ENCODE measurements around the gene KBTBD8.

KBTBD8 gene, protein sequence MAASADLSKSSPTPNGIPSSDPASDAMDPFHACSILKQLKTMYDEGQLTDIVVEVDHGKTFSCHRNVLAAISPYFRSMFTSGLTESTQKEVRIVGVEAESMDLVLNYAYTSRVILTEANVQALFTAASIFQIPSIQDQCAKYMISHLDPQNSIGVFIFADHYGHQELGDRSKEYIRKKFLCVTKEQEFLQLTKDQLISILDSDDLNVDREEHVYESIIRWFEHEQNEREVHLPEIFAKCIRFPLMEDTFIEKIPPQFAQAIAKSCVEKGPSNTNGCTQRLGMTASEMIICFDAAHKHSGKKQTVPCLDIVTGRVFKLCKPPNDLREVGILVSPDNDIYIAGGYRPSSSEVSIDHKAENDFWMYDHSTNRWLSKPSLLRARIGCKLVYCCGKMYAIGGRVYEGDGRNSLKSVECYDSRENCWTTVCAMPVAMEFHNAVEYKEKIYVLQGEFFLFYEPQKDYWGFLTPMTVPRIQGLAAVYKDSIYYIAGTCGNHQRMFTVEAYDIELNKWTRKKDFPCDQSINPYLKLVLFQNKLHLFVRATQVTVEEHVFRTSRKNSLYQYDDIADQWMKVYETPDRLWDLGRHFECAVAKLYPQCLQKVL

DNA sequence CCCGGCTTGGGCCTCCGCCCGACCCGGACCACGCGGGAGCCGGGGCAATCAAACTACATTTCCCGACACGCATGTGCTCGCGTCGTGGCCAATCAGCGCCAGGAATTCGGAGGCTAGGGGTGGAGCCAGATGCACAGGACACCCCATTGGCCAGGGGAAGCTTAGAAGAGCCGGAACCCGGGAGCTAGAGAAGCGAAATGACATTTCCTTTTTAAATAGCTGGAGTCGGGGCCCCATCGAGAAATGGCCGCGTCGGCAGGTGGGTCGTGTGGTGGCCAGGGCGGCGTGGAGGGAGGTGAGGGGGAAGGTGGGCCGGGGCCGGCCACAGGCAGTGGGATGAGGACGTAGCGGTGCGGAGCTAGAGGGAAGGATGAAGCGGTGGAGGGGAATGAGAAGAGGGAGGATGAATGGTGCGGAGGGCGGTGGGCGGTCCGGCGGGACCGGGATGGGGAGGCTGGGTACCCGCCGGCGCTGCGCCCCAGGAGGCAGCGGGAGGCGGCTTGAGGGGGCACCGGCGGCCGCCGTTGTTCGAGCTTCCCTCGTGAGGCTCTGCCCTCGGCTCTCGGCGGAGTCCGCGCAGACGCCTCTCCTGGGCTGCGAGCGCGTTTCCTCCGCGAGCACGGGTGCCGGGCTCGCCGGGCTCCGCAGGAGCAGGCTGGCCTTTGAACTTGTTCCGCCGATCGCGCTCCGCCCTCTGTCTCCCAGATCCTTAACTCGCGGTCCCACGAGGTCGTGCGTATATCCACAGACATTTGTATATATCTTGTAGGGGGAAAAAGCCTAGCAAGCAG is at the start of gene KBTBD8:
KBTBD8 (plus strand) TSS at position 195 of the 791 bp plus-strand sequence; CDS start at position 244, 49 bp downstream.
- peak; percentile 95 for FAIRE-seq

DNA sequence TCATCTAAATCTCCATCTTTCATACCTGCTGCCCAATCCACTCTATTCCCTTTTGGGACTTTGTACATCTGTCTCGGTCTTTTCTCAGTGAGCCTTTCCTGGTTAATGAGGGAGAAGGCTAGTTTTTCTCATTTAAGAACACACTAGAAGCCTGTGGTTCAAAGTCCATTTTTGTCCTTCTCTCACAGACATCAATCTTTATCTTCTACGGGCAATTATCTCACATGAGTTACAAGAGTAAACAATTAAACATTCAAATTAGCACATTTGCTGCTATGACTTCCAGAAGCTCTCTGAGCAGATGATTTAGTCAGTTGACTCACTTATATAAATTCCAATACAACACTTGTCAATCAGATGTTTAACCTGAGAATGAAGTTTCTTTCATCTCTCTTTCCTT is 49.3 kb upstream of the KBTBD8 start:
- FAIRE-seq, result peak; percentile 10

DNA sequence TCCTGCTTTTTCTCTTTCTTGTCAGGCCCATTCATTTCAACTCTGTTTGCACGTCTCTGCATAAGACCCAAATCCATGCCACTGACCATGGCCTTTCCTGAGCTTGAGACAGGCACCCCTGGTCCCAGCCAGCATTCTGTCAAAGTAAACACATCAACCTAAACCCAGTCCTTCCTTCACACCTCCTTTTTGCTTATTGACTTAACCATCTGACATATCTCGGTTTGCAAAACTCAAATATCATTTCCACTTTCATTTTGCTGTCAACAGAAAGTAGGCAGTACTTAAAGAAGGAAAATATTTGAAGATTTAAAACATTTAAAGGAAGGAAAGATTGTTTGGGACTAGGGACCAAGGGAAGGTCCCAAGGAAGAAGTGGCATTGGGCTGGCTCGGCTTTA is 48.2 kb upstream of the KBTBD8 start:
- no peak for FAIRE-seq

DNA sequence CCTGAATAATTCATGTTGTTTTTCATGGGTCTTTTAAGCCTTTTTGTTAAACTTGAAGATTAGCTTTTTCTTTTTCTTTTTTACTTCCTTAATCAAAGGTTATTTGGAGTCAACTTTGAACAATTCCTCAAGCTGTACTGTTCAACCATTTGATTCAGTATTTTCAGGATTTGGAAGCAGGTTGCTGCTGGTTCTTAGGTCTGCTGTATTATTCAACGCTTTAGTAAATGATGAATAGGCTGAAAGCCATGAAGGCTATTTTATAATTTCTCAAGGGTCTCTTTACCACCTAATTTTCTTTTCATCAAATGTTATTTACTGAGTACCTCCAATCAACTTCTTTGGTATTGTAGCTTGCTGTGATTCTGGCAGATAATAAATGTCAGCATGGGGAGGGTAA is 45.8 kb upstream of the KBTBD8 start:
- FAIRE-seq, result no peak

DNA sequence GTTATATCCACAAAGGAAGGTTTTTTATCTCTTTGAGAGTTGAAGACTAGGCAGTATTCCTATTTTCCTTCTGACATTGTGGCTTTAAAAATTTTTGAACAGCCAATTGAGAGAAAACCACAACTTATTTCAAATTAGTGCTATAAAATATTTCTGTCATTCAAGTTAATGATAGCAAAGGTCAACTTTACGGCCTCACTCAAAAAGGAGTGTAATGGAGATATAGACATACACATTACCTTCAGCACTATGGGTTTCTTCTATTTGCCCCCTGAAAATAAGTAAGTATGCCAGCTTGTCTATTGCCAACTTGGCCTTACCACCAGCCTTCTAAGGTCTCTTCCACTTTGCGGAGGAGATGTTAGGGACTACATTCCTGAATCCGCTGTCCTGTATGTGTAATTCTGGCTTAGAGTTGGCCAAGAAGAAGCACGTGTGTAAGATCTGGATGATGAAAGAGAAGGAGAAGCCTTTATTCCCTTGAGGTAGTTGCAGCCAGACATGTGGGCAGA is 44.1 kb upstream of the KBTBD8 start:
- FAIRE-seq, result no peak

DNA sequence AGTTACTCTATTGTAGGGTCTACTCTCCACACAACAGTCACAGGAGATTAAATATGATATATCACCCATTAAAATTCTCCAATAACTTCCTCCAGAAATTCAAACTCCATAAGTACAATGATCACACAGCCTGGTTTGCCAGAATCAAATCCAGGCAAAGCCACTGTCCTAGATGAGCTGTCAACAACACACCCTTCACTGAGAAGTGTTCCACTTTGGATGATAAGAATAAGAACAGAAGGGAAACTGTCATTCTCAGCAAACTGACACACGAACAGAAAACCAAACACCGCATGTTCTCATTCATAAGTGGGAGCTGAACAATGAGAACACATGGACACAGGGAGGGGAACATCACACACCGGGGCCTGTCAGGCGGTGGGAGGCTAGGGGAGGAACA is 41.4 kb upstream of the KBTBD8 start:
- no peak for FAIRE-seq

DNA sequence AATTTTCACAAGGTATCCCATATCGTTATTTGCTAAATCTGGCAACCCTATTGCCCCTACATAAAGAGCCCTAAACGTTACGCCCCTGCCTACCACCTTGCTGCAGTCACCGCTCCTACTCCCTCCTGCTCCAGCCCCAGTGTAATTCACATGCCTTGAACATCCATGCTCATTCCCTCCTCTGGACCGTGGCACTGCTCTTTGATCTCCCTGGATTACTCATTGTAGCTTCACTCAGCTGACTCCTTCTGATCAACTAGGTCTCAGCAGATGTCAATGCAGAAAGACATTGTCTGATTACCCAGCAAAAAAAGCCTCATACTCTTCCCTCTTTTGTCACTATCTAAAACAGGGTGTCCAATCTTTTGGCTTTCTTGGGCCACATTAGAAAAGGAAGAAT is 40.7 kb upstream of the KBTBD8 start:
- no peak for FAIRE-seq

DNA sequence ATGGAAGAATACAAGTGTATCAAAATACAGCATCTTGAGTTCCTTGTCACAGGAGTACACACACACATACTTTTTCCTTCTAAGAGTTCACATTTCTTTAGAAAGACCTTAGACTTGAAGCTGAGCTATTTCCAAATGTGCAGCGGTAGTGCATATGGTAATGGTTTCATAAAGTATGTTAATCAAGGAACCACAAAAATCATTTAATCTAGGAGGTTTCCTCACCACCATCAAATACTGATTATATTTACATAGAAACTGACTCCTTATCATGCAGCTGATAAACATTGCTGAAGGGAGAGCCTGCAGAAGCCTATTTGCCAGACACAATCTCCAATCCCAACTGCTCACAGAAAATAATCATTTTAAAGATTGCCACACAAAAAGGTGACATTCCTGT is 40.0 kb upstream of the KBTBD8 start:
- FAIRE-seq, result no peak

DNA sequence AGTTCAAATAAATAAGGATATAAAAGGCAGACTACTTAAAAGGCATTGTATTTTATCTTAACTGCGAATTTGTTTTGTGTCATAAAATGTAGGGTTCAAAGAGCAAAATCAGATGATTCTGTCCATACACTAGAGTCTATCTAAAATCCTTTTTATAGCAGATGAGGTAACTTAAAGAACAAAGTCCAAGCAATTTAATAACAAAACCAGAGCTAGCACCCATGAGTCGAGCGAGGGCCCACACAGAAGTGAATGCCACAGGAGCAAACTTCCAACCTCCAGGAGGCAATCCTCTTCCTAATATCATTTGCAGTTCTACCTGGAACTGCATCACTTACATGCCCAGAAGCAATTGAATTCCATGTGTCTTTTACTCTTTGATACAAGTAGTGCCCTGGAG is 35.4 kb upstream of the KBTBD8 start:
- FAIRE-seq, result peak; percentile 75

DNA sequence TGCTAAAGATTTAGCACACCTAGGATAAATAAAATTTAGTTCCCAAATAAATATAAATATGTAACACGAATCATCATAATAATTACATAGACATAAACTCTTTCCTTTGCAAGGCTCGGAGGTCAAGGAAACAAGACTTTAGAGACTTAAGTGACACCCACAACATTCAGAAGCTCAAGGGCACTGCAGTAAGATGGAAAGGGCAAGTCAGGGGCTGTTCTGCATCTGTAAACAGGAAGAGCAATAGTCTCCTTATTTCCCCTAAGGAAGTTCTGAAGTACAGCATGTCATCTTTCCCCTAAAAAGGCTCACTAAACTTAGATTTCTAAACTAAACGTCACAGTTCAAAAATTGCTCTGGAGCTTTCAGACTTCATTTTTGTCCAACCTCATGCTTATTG is 26.9 kb upstream of the KBTBD8 start:
- no peak for FAIRE-seq

DNA sequence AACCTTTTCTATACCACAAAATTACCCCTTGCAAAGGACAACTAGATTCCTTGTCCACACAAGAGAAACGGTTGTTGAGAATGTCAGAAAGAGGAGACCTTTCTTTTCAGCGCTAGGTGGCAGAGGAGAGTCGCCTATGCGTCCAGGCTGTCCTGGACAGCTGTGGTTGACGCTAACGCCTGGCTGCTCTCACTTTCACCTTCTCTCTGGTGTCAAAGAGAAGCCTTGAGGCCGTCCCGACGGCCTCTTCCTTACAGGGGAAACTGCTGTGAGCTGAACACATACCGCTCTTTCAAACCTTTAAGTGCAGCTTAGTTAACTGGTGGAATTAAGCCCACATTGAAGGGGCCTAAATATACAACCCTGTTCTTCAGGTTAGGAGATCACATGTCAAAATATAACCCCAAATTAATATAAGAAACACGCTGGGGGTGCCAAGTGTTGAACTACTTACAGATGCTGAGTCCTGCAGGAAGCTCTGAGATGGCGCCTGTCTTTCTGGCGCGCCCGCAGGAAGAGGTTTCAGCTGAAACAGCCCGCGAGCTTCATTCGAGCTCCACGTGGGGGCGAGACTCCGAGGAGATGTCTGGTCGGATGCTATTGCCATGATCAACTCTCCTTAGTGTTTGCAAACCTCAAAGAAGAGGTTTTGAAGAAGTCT is 26.1 kb upstream of the KBTBD8 start:
- FAIRE-seq, result peak; percentile 31

DNA sequence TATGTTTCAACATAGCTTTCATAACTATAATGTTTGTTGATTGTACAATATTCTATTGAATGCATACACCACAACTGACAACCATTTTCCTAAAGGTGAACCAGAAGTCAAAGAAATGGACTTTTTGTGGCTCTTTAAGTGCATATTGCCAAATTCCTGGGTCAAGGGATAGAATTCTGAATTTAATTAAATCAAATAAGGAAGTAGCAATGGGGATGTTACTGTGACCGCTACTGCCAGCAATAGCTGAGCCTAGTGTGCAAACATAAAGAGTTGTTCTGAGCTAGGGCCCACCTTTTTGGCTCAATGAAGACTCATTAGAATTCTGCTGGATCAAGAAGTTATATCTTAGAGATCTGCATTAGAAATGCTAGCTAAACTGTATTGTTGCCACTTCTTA is 17.3 kb upstream of the KBTBD8 start:
- no peak for FAIRE-seq

DNA sequence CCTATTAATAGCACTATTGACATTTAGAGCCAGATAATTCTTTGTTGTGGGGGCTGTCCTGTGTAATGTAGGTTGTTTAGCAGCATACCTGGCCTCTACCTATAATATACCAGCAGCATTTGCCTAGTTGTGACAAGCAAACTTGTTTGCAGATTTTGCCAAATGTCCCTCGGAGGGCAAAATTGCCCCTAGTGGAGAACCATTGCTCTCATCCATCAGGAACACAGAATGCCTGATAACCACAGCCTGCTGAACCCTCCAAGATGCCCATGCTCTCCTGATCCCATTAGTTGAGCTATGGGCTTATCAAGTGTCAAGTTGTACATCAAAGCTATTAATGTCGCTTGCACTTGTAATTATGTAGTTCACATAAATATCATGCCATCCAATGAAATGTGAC is 15.0 kb upstream of the KBTBD8 start:
- FAIRE-seq, result no peak

DNA sequence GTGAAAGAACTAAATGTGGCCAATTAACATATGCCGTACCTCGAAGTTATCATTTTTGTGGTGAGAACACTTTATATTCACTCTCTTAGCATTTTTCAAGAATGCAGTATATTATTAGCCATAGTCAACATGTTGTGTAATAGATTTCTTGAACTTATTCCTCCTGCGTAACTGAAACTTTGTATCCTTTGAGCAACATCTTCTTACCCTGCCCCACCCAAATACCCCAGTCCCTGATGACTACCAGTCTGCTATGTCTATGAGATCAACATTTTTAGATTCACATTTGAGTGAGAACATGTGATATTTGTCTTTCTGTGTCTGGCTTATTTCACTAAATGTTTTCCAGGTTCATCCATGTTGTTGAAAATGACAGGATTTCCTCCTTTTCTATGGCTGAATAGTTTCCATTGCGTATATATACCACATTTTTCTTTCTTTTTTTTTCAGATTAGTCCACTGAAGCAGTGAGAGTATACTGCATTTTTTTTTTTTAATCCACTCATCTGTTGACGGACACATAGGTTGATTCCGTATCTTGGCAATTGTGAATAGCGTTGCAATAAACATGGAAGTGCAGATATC is 12.7 kb upstream of the KBTBD8 start:
- FAIRE-seq, result no peak

DNA sequence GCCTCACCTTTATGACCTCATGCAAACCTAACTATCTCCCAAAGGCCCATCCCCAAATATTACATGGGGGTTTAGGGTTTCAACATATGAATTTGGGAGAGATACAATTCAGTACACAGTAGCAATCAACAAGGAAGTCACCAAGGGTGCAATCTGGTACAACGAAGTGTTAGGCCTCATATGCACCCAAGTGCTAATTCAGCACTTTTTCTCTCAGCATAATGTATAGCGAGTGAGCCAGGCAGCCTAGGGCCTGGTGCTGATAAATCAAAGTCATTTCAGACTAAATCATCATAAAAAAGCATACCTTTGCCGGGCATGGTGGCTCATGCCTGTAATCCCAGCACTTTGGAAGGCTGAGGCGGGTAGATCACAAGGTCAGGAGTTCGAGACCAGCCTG is 11.7 kb upstream of the KBTBD8 start:
- no peak for FAIRE-seq

DNA sequence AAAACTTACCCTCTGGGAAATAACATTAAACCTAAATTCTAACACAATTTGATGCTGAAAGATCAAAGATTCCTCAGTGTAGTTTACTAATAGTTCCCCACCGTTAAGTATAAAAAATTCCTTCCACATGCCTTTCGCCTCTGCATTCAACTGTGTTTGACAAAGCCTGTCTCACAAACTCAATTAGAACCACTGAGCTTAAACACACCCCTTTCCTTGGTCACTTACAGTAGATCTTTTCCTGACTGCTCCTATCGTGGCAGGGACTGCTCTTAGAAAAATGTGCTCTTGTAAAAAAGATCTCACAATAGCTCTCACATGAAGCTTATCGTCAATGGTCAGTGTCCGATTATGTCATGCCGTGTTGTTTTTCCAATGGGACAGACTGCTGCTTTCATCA is 8.9 kb upstream of the KBTBD8 start:
- no peak for FAIRE-seq

DNA sequence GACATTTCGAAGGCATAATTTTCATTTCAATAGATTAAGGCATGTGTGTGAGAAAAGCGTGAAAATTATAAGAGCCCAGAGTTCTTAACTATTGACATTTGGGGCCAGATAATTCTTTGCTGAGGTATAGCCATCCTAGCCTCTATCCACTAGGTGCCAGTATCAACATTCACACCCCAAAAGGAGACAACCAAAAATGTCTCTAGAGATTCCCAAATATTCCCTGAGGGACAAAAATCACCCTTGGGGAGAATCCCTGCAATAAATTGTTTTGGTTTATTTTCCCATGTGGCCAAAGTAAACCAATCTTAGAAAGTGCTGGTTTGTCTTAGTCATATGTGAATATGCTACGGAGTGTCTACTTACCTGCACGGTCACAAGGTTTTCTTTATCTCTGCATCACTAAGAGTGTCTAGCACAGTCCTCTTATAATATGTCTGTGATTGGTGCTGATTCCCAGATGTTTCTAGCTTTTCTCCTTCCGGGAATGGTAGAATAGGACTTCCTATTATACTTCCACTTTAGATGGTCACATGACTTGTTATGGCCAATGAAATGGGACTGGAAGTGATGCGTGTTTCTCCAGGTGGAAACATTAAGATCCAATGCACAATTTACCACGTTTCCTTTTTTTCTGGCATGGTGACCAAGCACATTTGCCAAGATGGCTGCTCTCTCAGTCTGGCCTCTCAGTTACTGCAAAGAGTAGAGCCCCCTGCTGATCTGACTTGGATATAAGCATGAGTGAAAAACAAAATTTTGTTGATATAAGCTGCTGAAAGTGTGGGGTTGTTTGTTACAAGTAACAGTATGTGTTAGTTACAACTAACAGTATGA is 8.0 kb upstream of the KBTBD8 start:
- no peak for FAIRE-seq

DNA sequence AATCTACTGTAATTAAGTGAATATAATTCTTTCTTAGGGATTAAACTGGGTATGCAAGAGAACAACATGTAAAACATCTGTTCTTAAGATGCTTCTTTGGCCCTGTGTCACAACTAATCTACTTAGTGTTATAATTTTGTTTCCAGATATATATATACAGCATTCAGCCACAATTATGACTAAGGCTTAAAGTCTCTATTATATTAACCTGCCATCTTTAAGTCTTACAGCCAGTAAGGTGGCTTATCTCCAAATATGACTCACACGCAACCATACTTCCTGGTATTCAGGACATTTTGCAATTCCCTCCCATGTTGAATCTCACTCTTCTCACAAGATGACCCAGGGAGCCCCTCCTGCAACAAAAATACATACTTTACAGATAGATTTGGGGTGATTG is 6.6 kb upstream of the KBTBD8 start:
- no peak for FAIRE-seq

DNA sequence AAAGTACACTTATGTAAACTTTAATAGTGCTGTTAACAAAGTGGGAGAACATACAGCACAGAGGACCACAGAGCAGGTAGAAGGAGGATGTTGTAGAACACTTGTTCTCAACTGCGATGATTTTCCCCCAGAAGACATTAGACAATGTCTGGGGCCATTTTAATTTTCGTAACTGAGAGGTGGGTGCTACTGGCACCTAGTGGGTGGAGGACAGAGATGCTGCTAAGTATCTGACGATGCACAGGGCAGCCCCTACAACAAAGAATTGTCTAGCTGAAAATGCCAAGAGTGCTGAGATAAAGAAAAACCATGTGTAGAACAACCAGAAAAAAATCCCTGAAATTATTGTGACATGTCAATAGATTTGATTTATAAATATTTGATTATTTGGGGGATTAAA is 5.0 kb upstream of the KBTBD8 start:
- no peak for FAIRE-seq

DNA sequence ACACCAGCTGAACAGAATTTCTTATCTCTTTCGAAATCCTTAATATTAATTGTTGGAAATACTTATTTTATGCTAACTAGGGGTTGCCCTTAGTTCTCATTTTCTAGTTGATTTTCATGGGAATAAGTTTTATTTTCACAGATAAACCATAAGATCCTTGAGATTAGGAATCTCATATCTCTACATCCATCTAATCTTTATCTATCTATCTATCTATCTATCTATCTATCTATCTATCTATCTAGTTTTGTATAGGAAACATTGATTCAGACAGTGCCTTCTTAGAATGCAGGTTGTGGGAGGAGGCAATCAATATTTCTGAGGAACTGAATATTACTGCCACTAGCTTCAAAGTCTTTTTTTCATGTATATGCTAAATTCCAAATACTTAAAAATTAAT is 3.5 kb upstream of the KBTBD8 start:
- no peak for FAIRE-seq

DNA sequence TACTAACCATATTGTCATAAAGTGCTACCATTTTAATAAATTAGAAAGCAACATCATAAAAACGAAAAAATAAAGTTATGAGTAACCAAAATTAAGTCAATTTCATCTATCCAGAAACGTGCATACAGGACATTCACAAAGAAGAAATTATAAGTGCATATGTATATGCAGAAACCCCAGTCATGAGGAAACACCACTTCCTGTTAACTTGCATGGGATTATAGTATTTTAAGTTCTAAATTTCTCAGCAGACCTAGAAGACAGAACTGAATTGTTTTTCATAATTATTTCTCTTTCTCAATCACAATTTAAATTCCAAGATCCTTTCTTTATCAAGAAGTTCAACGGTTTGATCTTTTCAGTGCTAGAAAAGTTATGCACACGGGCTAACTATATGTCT is 1.4 kb upstream of the KBTBD8 start:
- no peak for FAIRE-seq

Data from colon (tissue), 2 donors.